Vagina (tissue), 2 donors: ENCODE measurements around the gene BRAP.

Experiments
- POLR2A ChIP-seq, 2 donors: fragments of 450-650 bp; IDR thresholded peaks; one replicate each; pipeline ENCODE4 v1.6.1; 2017; ENCODE audit warnings: antibody characterized with exemption in 2 of 2, mild to moderate bottlenecking in 2 of 2, moderate library complexity in 2 of 2
- POLR2AphosphoS5 ChIP-seq, 2 donors: sonication (generic); formaldehyde crosslinking; IDR thresholded peaks; one replicate each; pipeline ENCODE4 v1.9.0; 2017; ENCODE audit warnings: antibody characterized with exemption in 2 of 2, mild to moderate bottlenecking in 2 of 2, low read depth in 1 of 2; ENCODE audit not compliant: insufficient read depth in 1 of 2
- TF ChIP-seq, protein P1 (sequence below), 3 experiments: fragments of 450-650 bp in 2 of 3; fragments of 200-600 bp in 1 of 3; sonication (generic) in 1 of 3; IDR thresholded peaks; one replicate each; pipeline ENCODE4 v1.5.1; 2017 to 2019; ENCODE audit warnings: antibody characterized with exemption in 3 of 3, mild to moderate bottlenecking in 2 of 3, moderate library complexity in 2 of 3

DNA sequence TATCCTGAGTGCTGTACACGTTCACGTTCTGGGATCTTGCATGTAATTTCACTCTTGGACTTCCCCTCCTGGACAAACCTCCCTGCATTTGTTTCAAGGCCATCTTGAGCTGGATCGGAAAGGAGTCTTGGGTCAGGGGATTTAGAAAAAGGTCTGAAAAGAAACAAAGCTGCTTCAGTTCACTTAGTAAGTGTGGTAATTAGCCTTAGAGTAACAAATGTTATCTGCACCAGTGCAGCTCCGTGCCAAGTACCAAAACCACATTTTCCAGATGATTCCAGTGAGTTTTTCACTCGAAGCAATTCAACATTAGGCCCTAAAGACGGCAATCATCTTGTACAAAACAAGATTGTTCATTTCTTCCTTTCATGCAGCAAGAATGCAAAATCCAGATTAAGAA, 47.2 kb downstream of the BRAP start:
- TF ChIP-seq, protein P1, sequence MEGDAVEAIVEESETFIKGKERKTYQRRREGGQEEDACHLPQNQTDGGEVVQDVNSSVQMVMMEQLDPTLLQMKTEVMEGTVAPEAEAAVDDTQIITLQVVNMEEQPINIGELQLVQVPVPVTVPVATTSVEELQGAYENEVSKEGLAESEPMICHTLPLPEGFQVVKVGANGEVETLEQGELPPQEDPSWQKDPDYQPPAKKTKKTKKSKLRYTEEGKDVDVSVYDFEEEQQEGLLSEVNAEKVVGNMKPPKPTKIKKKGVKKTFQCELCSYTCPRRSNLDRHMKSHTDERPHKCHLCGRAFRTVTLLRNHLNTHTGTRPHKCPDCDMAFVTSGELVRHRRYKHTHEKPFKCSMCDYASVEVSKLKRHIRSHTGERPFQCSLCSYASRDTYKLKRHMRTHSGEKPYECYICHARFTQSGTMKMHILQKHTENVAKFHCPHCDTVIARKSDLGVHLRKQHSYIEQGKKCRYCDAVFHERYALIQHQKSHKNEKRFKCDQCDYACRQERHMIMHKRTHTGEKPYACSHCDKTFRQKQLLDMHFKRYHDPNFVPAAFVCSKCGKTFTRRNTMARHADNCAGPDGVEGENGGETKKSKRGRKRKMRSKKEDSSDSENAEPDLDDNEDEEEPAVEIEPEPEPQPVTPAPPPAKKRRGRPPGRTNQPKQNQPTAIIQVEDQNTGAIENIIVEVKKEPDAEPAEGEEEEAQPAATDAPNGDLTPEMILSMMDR (IDR thresholded peaks at IDR 0.05), result no peak
- TF ChIP-seq POLR2AphosphoS5 (IDR thresholded peaks at IDR 0.05; ENCODE audit: insufficient read depth in 1 of 2, low read depth in 1 of 2), result no peak
- TF ChIP-seq POLR2A (IDR thresholded peaks at IDR 0.05), result no peak
